GM12865 (cell line): ENCODE results near the gene CYTL1.

ENCODE experiments used
- DNase-seq: peaks from one replicate; pipeline ENCODE4 v3.0.0; 2010; ENCODE audit warnings: low read depth
- H3K4me3 ChIP-seq: 2 replicates; pipeline ENCODE4 v1.5.1; 2011; ENCODE audit warnings: mild to moderate bottlenecking, low read depth, low read length, control low read depth
- CTCF ChIP-seq: IDR thresholded peaks from 2 replicates; pipeline ENCODE4 v1.5.1; 2011; ENCODE audit warnings: low read length, control low read depth, low read depth, inconsistent platforms; ENCODE audit not compliant: insufficient read depth; ENCODE audit errors: missing control alignments

Gene CYTL1

GRCh38 chr4:5027346-5027745 lies 8.1 kb upstream of the CYTL1 start:
- no peak overlapping the region for H3K4me3 ChIP-seq
- no peak for DNase-seq
- no peak for TF ChIP-seq CTCF

GRCh38 chr4:5026371-5026770 lies 7.1 kb upstream of the CYTL1 start:
- no peak overlapping the region for H3K4me3 ChIP-seq
- DNase-seq, result no peak
- no peak for TF ChIP-seq CTCF

- no peak overlapping the region for H3K4me3 ChIP-seq
- TF ChIP-seq CTCF, result no peak
- no peak for DNase-seq
Measured at GRCh38 chr4:5024673-5025072, 5.4 kb upstream of the CYTL1 start.

- TF ChIP-seq CTCF, result no peak
- no peak for DNase-seq
- H3K4me3 ChIP-seq, result no peak overlapping the region
Measured at GRCh38 chr4:5021546-5021945, 2.3 kb upstream of the CYTL1 start.

- H3K4me3 ChIP-seq, result no peak overlapping the region
- no peak for TF ChIP-seq CTCF
- DNase-seq, result no peak
Measured at GRCh38 chr4:5020341-5020740, 1.1 kb upstream of the CYTL1 start.

- no peak overlapping the region for H3K4me3 ChIP-seq
- no peak for DNase-seq
- no peak for TF ChIP-seq CTCF
Measured at GRCh38 chr4:5019796-5020195, 538 bp upstream of the CYTL1 start.

- TF ChIP-seq CTCF, result no peak
- no peak overlapping the region for H3K4me3 ChIP-seq
- no peak for DNase-seq
Measured at GRCh38 chr4:5018603-5019002, 655 bp downstream of the CYTL1 start.
